Uterus (tissue), 4 donors: ENCODE data around the gene ANG. TPM values are rescaled to one million over a fixed set of nuclear protein-coding genes. Genes with fewer than 3 reads are reported as not detected.

Experiments
- DNase-seq, 2 donors: peaks; one replicate each; pipeline ENCODE4 v3.0.0-alpha.2; 2019 to 2020
- H3K27ac ChIP-seq, 2 donors: fragments of 200-600 bp; sonication (generic); 1 replicate in 1 of 2; 2 replicates in 1 of 2; pipeline ENCODE4 v1.5.1; 2016 to 2018
- H3K27me3 ChIP-seq, 2 donors: fragments of 200-600 bp; sonication (generic); one replicate each; pipeline ENCODE4 v1.5.1; 2018 to 2019; ENCODE audit warnings: control low read depth in 1 of 2
- H3K36me3 ChIP-seq, 2 donors: fragments of 200-600 bp; sonication (generic); one replicate each; pipeline ENCODE4 v1.5.1; 2019; ENCODE audit warnings: control low read depth in 1 of 2
- H3K4me1 ChIP-seq, 2 donors: fragments of 200-600 bp; sonication (generic); one replicate each; pipeline ENCODE4 v1.5.1; 2018 to 2019; ENCODE audit warnings: control low read depth in 1 of 2
- H3K4me3 ChIP-seq, 2 donors: fragments of 200-600 bp; sonication (generic); 1 replicate in 1 of 2; 2 replicates in 1 of 2; pipeline ENCODE4 v1.5.1; 2018 to 2019; ENCODE audit warnings: mild to moderate bottlenecking in 1 of 2
- H3K9me3 ChIP-seq, 2 donors: fragments of 200-600 bp; sonication (generic); one replicate each; pipeline ENCODE4 v1.5.1; 2019; ENCODE audit warnings: control low read depth in 1 of 2
- POLR2A ChIP-seq, 2 donors: fragments of 450-650 bp; IDR thresholded peaks; one replicate each; pipeline ENCODE4 v1.6.1; 2016; ENCODE audit warnings: antibody characterized with exemption in 2 of 2, mild to moderate bottlenecking in 1 of 2, moderate library complexity in 1 of 2
- intact Hi-C: fragments of 100-400 bp; cut with DNase I; formaldehyde crosslinking; loops from one replicate; pipeline ENCODE4 v1.15.1; 2023; ENCODE audit warnings: low total_unique reads
- total RNA-seq, 4 donors: library from RNA; depleted of rRNA in 3 of 4; stranded (reverse); fragments of >200 nt in 3 of 4; gene quantifications; one replicate each; pipeline versions ENCODE4 v1.1.0 to v1.2.4, GENCODE V29; 2014 to 2023
- TF ChIP-seq, protein P1 (sequence below), 4 experiments: fragments of 200-600 bp in 2 of 4; fragments of 450-650 bp in 2 of 4; sonication (generic) in 2 of 4; IDR thresholded peaks; one replicate each; pipeline ENCODE4 v1.5.1; 2016 to 2019; ENCODE audit warnings: antibody characterized with exemption in 4 of 4, mild to moderate bottlenecking in 2 of 4, moderate library complexity in 1 of 4
- donor health status: DM: yes; HTN: yes; CAD: no.

The ANG gene
- total RNA-seq, 4 donors from 2014 or later, result 4.2 to 20.8 (median 12.2) TPM

- Histone ChIP-seq H3K4me1 (no peaks in the 10 kb centered on the region), H3K36me3 (no peaks in the 10 kb centered on the region), H3K9me3 (no peaks in the 10 kb centered on the region), H3K27me3 (no peaks in the 10 kb centered on the region), H3K4me3 (peak overlapping the region; percentile 79 to 98), H3K27ac (peak overlapping the region; percentile 100)
- DNase-seq, result peak; percentile 84 to 85
- intact Hi-C loops, result loop anchor here (2.0 kb wide), 1 partner anchor 67 kb away; no protein-coding TSS in a partner anchor
- TF ChIP-seq, protein P1, sequence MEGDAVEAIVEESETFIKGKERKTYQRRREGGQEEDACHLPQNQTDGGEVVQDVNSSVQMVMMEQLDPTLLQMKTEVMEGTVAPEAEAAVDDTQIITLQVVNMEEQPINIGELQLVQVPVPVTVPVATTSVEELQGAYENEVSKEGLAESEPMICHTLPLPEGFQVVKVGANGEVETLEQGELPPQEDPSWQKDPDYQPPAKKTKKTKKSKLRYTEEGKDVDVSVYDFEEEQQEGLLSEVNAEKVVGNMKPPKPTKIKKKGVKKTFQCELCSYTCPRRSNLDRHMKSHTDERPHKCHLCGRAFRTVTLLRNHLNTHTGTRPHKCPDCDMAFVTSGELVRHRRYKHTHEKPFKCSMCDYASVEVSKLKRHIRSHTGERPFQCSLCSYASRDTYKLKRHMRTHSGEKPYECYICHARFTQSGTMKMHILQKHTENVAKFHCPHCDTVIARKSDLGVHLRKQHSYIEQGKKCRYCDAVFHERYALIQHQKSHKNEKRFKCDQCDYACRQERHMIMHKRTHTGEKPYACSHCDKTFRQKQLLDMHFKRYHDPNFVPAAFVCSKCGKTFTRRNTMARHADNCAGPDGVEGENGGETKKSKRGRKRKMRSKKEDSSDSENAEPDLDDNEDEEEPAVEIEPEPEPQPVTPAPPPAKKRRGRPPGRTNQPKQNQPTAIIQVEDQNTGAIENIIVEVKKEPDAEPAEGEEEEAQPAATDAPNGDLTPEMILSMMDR (IDR thresholded peaks at IDR 0.05), result peak in 1 of 4 experiments; percentile 16
- TF ChIP-seq POLR2A (IDR thresholded peaks at IDR 0.05), result no peak
These were observed 7.0 kb upstream of the ANG start for GRCh38 chr14:20681348-20682126.

- intact Hi-C loops, result loop anchor here (2.0 kb wide), 1 partner anchor 67 kb away; no protein-coding TSS in a partner anchor
- H3K4me3 ChIP-seq, result peak overlapping the region; percentile 79 to 98
- TF ChIP-seq, protein P1 (IDR thresholded peaks at IDR 0.05), result no peak
- TF ChIP-seq POLR2A (IDR thresholded peaks at IDR 0.05), result no peak
- H3K27ac ChIP-seq, result peak overlapping the region; percentile 100
- no peaks in the 10 kb centered on the region for H3K36me3 ChIP-seq
- H3K27me3 ChIP-seq, result no peaks in the 10 kb centered on the region
- no peaks in the 10 kb centered on the region for H3K9me3 ChIP-seq
- H3K4me1 ChIP-seq, result no peaks in the 10 kb centered on the region
- DNase-seq, result no peak
These were observed 6.5 kb upstream of the ANG start for GRCh38 chr14:20682127-20682434.

DNA sequence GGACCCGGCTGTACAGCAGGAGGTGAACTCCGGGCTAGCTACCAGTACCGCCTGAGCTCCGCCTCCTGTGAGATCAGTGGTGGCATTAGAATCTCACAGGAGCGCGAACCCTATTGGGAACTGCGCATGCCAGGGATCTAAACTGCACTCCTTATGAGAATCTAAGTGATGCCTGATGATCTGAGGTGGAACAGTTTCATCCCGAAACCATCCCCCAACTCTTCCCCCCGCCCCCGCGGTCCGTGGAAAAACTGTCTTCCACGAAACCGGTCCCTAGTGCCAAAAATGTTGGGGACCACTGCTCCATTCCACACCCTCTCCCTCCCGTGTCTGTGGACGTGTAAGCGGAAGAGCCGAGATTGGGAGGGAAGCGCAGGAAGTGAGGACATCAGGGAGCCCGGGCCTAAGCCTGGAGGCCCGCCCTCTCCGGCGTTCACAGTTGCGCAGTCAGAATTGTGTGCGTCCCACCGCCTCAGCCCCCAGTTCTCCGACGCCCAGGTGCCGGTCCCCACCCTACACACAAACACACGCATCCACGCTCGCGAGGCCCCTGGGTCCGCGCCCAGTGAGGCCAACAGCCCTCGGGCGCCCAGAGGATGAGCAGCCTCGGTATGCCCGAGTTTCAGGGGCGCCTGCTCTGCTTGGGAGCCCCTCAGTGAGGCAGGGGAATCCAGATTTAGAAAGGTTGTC is 6.0 kb upstream of the ANG start:
- no peaks in the 10 kb centered on the region for H3K4me1 ChIP-seq
- peak; percentile 90 to 93 for DNase-seq
- H3K27me3 ChIP-seq, result no peaks in the 10 kb centered on the region
- TF ChIP-seq POLR2A (IDR thresholded peaks at IDR 0.05), result peak; percentile 92 to 98
- TF ChIP-seq, protein P1 (IDR thresholded peaks at IDR 0.05), result no peak
- peak overlapping the region; percentile 79 to 98 for H3K4me3 ChIP-seq
- H3K27ac ChIP-seq, result peak overlapping the region; percentile 100
- intact Hi-C loops, result loop anchor here (2.0 kb wide), 1 partner anchor 68 kb away; no protein-coding TSS in a partner anchor
- H3K36me3 ChIP-seq, result no peaks in the 10 kb centered on the region
- no peaks in the 10 kb centered on the region for H3K9me3 ChIP-seq

GRCh38 chr14:20683125-20683890 is 5.3 kb upstream of the ANG start:
- peak; percentile 80 to 83 for DNase-seq
- Histone ChIP-seq H3K36me3 (no peaks in the 10 kb centered on the region), H3K4me1 (no peaks in the 10 kb centered on the region), H3K27me3 (no peaks in the 10 kb centered on the region), H3K9me3 (no peaks in the 10 kb centered on the region), H3K4me3 (peak overlapping the region; percentile 79 to 98), H3K27ac (peak overlapping the region; percentile 100)
- TF ChIP-seq, protein P1 (IDR thresholded peaks at IDR 0.05), result peak in 1 of 4 experiments; percentile 19
- TF ChIP-seq POLR2A (IDR thresholded peaks at IDR 0.05), result no peak
- intact Hi-C loops, result loop anchor here (2.0 kb wide), 1 partner anchor 69 kb away; no protein-coding TSS in a partner anchor
